Right lobe of liver (tissue), 4 donors: ENCODE data around the gene ANP32E.

Experiments
- POLR2A ChIP-seq: fragments of 450-650 bp; IDR thresholded peaks from one replicate; pipeline ENCODE4 v1.6.1; 2017; ENCODE audit warnings: antibody characterized with exemption, mild to moderate bottlenecking
- TF ChIP-seq, protein P1 (sequence below), 4 donors: fragments of 200-600 bp in 3 of 4; fragments of 450-650 bp in 1 of 4; IDR thresholded peaks; one replicate each; pipeline versions ENCODE4 v1.5.1 to v1.8.0; 2016 to 2022; ENCODE audit warnings: antibody characterized with exemption in 4 of 4, mild to moderate bottlenecking in 2 of 4
- donor health status: DM: no; HTN: no; CAD: no.
- donor health status: DM: no; HTN: no; CAD: no.
- donor health status: DM: no; HTN: yes; CAD: no.

DNA sequence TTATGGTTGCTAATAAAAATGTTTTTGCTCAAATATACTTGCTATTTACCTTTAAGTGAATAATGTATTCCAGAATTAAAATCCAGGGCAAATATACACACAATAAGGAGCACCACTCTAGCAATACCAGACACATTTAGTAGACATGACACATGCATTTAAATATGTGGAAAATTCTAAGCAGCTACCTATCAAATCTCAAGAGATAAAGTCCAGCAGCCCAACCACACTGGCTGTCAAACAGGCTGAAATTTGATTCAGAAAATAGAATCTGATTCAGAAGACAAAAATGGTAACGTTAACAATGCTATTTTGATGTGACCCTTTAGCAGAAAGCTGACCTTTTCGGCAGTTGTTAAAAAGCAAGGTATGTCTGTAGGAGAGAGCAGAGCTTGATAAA lies 43.9 kb downstream of the ANP32E start:
- TF ChIP-seq, protein P1, sequence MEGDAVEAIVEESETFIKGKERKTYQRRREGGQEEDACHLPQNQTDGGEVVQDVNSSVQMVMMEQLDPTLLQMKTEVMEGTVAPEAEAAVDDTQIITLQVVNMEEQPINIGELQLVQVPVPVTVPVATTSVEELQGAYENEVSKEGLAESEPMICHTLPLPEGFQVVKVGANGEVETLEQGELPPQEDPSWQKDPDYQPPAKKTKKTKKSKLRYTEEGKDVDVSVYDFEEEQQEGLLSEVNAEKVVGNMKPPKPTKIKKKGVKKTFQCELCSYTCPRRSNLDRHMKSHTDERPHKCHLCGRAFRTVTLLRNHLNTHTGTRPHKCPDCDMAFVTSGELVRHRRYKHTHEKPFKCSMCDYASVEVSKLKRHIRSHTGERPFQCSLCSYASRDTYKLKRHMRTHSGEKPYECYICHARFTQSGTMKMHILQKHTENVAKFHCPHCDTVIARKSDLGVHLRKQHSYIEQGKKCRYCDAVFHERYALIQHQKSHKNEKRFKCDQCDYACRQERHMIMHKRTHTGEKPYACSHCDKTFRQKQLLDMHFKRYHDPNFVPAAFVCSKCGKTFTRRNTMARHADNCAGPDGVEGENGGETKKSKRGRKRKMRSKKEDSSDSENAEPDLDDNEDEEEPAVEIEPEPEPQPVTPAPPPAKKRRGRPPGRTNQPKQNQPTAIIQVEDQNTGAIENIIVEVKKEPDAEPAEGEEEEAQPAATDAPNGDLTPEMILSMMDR (IDR thresholded peaks at IDR 0.05) = no peak
- TF ChIP-seq POLR2A = no peak
